SU-DHL-6 (cell line): ENCODE data around the gene EXOC4.

Experiments used
- H2AFZ ChIP-seq: fragments of 200-600 bp; sonication (generic); 2 replicates; pipeline ENCODE4 v1.6.1; 2014; ENCODE audit warnings: low read depth, mild to moderate bottlenecking, moderate library complexity, mixed read lengths, antibody characterized with exemption, low read length; ENCODE audit not compliant: severe bottlenecking
- H3F3A ChIP-seq: fragments of 200-600 bp; shearing (Covaris generic); 2 replicates; pipeline ENCODE4 v1.6.0; 2016; ENCODE audit warnings: antibody characterized with exemption, mild to moderate bottlenecking; ENCODE audit not compliant: insufficient read depth
- H3K27ac ChIP-seq: fragments of 200-600 bp; sonication (generic); 2 replicates; pipeline ENCODE4 v1.5.1; 2016; ENCODE audit warnings: low read depth, mild to moderate bottlenecking, low read length, moderate library complexity, mixed read lengths
- H3K27me3 ChIP-seq: fragments of 200-600 bp; sonication (generic), shearing (Covaris generic); 2 replicates; pipeline ENCODE4 v1.6.0; 2014; ENCODE audit warnings: mild to moderate bottlenecking, low read length
- H3K36me3 ChIP-seq: fragments of 200-600 bp; sonication (generic); 2 replicates; pipeline ENCODE4 v1.6.1; 2014; ENCODE audit warnings: mild to moderate bottlenecking, low read length, mixed read lengths
- H3K4me2 ChIP-seq: fragments of 300-600, 200-600 bp; shearing (Covaris generic), sonication (generic); 2 replicates; pipeline ENCODE4 v1.6.0; 2014; ENCODE audit warnings: low read length, low read depth, mild to moderate bottlenecking; ENCODE audit not compliant: poor library complexity, severe bottlenecking
- H3K4me3 ChIP-seq: fragments of 200-600 bp; sonication (generic); 2 replicates; pipeline ENCODE4 v1.5.1; 2014; ENCODE audit warnings: antibody characterized with exemption, low read length, mild to moderate bottlenecking, mixed read lengths; ENCODE audit not compliant: insufficient read depth, poor library complexity, severe bottlenecking
- H3K79me2 ChIP-seq: fragments of 200-600 bp; sonication (generic); 2 replicates; pipeline ENCODE4 v1.6.1; 2014; ENCODE audit warnings: mild to moderate bottlenecking, low read length, moderate library complexity; ENCODE audit not compliant: insufficient read depth
- H3K9ac ChIP-seq: fragments of 200-600 bp; sonication (generic); 2 replicates; pipeline ENCODE4 v1.7.0; 2014; ENCODE audit warnings: mild to moderate bottlenecking, low read length
- H3K9me2 ChIP-seq: fragments of 200-600 bp; sonication (generic); replicated peaks from 2 replicates; pipeline ENCODE4 v1.6.1; 2014; ENCODE audit warnings: low read length; ENCODE audit not compliant: insufficient read depth
- H3K9me3 ChIP-seq: fragments of 200-600 bp; sonication (generic); 2 replicates; pipeline ENCODE4 v1.6.1; 2014; ENCODE audit warnings: low read length, mixed read lengths; ENCODE audit not compliant: insufficient read depth
- H4K20me1 ChIP-seq: fragments of 200-600 bp; sonication (generic); 2 replicates; pipeline ENCODE4 v1.6.1; 2014; ENCODE audit warnings: low read depth, mild to moderate bottlenecking, antibody characterized with exemption, low read length, moderate library complexity, mixed read lengths
- EZH2phosphoT487 ChIP-seq: fragments of 200-600 bp; sonication (generic), shearing (Covaris generic); conservative IDR thresholded peaks from 2 replicates; pipeline ENCODE4 v1.6.1; 2018; ENCODE audit warnings: mild to moderate bottlenecking, antibody characterized with exemption, low read length, moderate library complexity, mixed read lengths
- TF ChIP-seq, protein P1 (sequence below): fragments of 200-600 bp; sonication (generic); IDR thresholded peaks from one replicate; pipeline ENCODE4 v1.5.1; 2017; ENCODE audit warnings: antibody characterized with exemption, mild to moderate bottlenecking, low read length, moderate library complexity; ENCODE audit not compliant: insufficient read depth, poor library complexity, severe bottlenecking

The EXOC4 gene

DNA sequence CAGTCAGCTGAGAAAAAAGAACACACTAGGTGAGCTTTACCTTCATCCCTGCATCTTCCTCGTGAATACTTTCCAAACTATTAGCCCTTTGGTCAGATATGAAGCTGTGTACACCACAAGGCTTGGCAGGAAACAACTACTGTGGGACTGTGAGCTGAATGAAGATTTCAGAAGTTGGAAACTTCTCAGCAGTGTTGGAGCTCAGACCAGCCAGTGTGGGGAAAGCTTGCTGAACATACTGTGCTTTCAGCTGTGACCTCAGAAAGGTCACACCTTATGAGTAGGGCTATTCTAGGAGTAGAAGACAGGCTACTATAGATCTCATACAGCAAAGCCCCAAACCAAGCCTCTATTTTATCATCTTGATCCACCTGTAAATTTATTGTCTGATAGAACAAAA lies 123.6 kb downstream of the EXOC4 start:
- Histone ChIP-seq H3K27me3 (no peaks in the 10 kb centered on the region), H3K9me2 (no peaks in the 10 kb centered on the region), H3K27ac (no peak overlapping the region), H3K9ac (no peak overlapping the region), H3K9me3 (no peaks in the 10 kb centered on the region), H4K20me1 (no peaks in the 10 kb centered on the region), H3K79me2 (no peaks in the 10 kb centered on the region), H3K36me3 (no peaks in the 10 kb centered on the region), H3K4me2 (no peak overlapping the region), H3K4me3 (no peak overlapping the region), H2AFZ (no peak overlapping the region), H3F3A (no peaks in the 10 kb centered on the region)
- TF ChIP-seq EZH2phosphoT487, result no peak
- TF ChIP-seq, protein P1, sequence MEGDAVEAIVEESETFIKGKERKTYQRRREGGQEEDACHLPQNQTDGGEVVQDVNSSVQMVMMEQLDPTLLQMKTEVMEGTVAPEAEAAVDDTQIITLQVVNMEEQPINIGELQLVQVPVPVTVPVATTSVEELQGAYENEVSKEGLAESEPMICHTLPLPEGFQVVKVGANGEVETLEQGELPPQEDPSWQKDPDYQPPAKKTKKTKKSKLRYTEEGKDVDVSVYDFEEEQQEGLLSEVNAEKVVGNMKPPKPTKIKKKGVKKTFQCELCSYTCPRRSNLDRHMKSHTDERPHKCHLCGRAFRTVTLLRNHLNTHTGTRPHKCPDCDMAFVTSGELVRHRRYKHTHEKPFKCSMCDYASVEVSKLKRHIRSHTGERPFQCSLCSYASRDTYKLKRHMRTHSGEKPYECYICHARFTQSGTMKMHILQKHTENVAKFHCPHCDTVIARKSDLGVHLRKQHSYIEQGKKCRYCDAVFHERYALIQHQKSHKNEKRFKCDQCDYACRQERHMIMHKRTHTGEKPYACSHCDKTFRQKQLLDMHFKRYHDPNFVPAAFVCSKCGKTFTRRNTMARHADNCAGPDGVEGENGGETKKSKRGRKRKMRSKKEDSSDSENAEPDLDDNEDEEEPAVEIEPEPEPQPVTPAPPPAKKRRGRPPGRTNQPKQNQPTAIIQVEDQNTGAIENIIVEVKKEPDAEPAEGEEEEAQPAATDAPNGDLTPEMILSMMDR, result no peak

DNA sequence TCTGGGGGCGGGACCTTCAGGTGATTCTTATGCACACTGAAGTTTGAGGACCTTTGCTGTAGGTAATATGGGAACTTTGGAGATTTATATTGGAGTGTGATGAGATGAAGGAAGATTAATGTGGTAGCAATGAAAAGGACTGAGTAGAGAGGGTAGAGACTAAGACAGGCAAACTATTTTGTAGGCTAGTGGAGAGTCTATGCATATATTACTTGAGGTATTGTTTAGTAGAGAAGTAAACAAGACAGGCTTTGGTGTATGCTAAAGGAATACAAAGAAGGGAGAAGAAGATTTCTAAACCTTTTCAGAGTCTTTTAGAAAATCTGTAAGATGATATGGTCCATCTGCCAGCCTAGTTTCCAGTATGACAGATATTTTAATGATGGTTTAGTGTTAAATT lies 129.1 kb downstream of the EXOC4 start:
- no peak overlapping the region for H3K4me2 ChIP-seq
- no peaks in the 10 kb centered on the region for H3F3A ChIP-seq
- H4K20me1 ChIP-seq, result no peaks in the 10 kb centered on the region
- TF ChIP-seq EZH2phosphoT487, result no peak
- TF ChIP-seq, protein P1, result no peak
- H3K27me3 ChIP-seq, result no peaks in the 10 kb centered on the region
- H3K9me3 ChIP-seq, result no peaks in the 10 kb centered on the region
- no peaks in the 10 kb centered on the region for H3K36me3 ChIP-seq
- H3K27ac ChIP-seq, result no peak overlapping the region
- H3K9me2 ChIP-seq, result no peaks in the 10 kb centered on the region
- H3K9ac ChIP-seq, result no peak overlapping the region
- no peak overlapping the region for H2AFZ ChIP-seq
- H3K79me2 ChIP-seq, result no peaks in the 10 kb centered on the region
- H3K4me3 ChIP-seq, result no peak overlapping the region

DNA sequence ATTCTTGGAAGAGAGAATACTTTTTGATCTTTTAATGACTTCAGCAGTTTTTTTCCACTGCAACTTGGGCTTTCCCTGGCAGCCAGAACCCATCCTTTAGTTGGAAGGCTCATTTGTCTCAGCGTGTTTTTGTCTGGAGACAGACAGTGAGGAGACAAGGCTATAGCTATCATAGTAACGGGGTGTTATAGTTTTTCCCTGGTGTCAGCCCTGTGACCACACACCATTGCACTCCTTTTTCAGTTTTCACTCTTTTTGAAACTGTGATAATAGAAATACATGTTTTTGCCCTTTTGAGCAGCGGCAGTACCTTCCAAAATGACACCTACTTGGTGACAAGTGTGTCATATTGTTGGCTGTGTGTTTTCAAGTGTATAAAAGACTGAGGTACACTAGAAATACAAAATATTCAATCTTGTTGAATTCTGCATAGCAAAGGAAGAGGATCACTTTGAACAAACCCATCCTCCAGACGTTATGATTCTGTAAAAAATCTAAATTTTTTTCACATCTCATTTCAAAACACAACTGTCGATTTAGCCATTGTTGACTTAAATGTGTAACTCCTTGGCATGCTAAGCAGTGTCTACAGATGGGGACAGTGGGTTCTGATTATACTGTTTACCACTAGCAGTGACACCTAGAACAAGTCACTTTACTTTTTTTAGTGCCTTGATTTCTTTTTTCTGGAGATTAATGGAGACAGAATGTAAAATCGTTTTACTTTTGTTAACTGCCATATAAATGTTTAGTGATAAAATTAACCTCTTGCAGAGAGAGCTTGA lies 130.1 kb downstream of the EXOC4 start:
- no peaks in the 10 kb centered on the region for H3K9me2 ChIP-seq
- no peak for TF ChIP-seq EZH2phosphoT487
- TF ChIP-seq, protein P1, result no peak
- no peak overlapping the region for H3K4me2 ChIP-seq
- H3K27me3 ChIP-seq, result no peaks in the 10 kb centered on the region
- H2AFZ ChIP-seq, result no peak overlapping the region
- no peaks in the 10 kb centered on the region for H4K20me1 ChIP-seq
- H3K27ac ChIP-seq, result no peak overlapping the region
- H3F3A ChIP-seq, result no peaks in the 10 kb centered on the region
- H3K9ac ChIP-seq, result no peak overlapping the region
- no peaks in the 10 kb centered on the region for H3K79me2 ChIP-seq
- H3K9me3 ChIP-seq, result no peaks in the 10 kb centered on the region
- H3K36me3 ChIP-seq, result no peaks in the 10 kb centered on the region
- H3K4me3 ChIP-seq, result no peak overlapping the region
